Subcutaneous adipose tissue (tissue), 4 donors: ENCODE data around the gene GLI2. TPM values are rescaled to one million over a fixed set of nuclear protein-coding genes. Genes with fewer than 3 reads are reported as not detected.

Experiments used
- total RNA-seq, 4 donors: library from RNA; depleted of rRNA; stranded (reverse); fragments of >200 nt; gene quantifications; one replicate each; pipeline ENCODE4 v1.1.0, GENCODE V29; 2016
- TF ChIP-seq, protein P1 (sequence below): fragments of 450-650 bp; IDR thresholded peaks from one replicate; pipeline ENCODE4 v1.5.1; 2016; ENCODE audit warnings: low read depth, mild to moderate bottlenecking, control low read depth, antibody characterized with exemption, moderate library complexity

GLI2 gene
- total RNA-seq, 4 donors from 2014 or later: 0.82 to 1.5 (median 1.0) TPM

DNA sequence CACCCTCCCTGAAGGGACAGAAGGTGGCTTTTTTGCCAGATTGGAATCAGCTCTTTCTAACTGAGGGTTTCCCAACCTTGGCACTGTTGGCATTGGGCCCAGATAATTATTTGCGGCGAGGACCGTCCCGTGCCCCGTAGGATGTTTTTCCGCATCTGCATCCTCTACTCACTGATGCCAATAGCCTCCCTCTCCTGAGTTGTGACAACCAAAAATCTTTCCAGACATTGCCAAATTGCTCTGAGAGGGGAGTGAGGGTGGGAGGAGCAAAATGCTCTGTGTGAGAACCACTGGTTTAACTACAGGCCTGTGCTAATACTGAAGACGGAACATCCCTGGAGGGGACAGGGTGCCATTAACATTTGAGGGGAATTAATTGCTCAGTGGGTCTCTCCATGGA is 33.6 kb upstream of the GLI2 start:
- TF ChIP-seq, protein P1, sequence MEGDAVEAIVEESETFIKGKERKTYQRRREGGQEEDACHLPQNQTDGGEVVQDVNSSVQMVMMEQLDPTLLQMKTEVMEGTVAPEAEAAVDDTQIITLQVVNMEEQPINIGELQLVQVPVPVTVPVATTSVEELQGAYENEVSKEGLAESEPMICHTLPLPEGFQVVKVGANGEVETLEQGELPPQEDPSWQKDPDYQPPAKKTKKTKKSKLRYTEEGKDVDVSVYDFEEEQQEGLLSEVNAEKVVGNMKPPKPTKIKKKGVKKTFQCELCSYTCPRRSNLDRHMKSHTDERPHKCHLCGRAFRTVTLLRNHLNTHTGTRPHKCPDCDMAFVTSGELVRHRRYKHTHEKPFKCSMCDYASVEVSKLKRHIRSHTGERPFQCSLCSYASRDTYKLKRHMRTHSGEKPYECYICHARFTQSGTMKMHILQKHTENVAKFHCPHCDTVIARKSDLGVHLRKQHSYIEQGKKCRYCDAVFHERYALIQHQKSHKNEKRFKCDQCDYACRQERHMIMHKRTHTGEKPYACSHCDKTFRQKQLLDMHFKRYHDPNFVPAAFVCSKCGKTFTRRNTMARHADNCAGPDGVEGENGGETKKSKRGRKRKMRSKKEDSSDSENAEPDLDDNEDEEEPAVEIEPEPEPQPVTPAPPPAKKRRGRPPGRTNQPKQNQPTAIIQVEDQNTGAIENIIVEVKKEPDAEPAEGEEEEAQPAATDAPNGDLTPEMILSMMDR: no peak

DNA sequence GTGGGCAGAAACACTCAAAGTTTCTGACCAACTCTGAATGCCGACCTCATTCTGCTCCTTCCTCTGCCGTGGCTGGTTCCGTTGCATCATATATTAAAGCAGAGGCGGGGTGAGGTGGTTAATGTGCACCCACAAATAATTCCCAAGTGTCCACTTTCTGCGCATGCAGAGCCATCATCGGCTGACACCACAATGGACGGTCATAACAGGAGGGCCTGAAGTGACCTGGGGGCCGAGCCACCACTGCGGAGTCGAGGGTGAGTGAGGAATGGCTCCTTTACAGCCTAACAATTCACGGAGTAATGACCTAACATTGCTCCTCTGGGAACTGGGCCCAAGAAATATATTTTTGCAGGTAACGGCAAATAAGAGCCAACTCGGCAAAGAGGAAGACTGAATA is 32.9 kb upstream of the GLI2 start:
- TF ChIP-seq, protein P1: no peak

DNA sequence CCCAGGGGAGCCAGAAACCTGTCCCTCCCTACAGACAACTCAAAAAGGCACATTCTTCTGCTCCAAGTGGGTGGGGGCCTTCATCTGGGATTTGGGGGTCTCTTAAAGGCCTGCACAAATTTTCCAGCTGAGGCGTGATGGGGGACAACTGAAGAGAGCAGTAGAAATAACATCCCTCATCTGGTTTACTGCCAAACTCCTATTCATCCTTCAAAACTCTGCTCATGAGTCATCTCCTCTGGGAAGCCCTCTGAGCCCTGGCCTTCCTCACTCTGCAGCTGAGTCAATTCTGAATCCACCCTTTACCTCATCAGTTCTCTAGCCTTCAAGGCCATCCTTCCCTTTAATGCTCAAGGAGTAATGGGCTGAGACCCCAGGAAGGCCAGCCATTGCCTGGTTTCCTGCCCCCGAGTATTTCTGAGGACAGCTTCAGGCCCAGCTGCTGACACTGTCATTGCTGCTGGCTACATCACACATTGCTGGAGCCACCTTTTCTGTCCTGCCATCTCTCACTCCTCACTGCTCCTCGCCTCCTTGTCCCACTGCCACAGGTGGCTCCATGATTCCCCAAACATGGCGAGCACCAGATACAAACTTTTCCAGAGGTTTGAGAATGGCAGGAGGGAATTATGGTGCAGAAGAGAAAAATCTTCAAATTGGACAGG is 32.2 kb upstream of the GLI2 start:
- TF ChIP-seq, protein P1: no peak

DNA sequence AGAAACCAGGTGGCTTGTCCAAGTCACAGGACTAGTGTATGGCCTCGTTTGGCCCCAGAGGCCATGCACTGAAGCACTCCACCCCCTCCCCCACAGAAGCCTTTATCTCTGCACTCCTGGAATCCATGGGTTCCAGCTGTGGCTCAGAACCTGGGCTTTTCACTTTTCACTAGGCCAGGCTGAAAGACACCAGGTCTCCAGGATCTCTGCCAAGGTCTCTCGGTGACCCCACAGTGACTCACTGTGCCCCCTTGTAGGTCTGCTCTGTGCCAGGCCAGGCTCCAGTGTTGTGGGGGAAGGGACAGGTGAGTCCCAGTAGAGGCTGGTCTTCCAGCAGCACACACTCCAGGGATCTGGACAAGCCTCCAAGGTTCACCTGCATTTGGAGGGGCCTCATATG is 31.0 kb upstream of the GLI2 start:
- TF ChIP-seq, protein P1: no peak

DNA sequence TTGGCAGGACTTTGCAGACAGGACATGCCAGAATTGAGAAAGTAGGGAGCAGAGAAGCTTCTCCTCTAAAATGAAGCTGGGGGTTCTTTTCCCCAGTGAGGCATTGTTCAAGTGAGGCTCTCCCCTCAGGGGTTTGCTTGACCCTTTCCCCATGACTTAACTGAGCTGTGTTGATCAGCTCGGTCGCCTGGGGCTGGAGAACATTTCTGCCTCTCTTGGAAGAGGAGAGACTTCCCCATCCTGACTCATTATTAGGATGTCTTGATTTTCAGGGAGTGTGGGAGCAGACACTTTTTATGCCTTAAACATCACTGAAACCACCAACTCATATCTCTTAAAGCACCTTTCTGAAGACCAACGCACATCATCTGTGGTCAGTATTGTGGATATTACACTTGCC is 27.9 kb upstream of the GLI2 start:
- TF ChIP-seq, protein P1: no peak

DNA sequence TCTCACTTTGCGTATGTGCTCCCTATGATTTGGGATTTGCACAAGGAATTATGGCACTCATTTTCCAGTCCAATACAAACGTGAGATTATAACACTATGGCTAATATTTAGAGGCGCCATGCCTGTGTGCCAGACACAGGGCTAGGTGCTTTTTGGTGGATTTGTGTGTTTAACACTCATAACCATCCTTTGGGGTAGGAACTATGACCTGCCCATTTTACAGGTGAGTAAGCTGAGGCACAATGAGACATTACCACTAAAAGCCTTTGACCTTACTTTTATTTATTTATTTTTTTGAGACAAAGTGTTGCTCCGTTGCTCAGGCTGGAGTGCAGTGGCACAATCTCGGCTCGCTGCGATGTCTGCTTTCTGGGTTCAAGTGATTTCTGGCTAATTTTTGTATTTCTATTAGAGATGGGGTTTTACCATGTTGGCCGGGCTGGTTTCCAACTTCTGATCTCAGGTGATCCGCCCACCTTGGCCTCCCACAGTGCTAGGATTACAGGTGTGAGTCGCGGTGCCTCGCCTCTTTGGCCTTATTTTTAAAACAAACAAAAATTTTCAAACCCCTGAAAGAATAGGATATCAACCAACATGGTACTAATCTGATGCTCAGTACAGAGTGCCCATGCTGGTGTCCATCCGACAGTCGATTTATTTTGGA is 26.6 kb upstream of the GLI2 start:
- TF ChIP-seq, protein P1: no peak

DNA sequence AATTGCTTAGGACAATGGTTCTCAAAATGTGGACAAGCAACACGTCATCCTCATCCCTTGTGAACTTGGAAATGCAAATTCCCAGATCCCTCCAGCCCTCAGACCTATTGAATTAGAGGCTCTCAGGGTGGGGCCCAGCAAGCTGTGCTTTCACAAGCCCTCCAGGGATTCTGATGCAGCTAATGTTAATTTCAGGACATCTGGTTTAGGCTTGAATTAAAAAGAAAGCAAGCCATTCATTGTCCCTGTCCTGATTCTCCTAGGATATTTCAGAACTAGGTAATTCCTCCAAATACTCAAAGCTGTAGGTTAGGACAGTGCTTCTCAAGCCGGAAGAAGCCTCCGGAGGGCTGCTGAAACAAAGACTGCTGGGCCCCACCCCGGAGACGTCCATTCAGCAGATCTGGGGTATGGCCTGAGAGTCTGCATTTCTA is 26.0 kb upstream of the GLI2 start:
- TF ChIP-seq, protein P1: no peak
